Adrenal gland (tissue), 12 donors: ENCODE measurements around the gene ICAM1. TPM values are rescaled to one million over a fixed set of nuclear protein-coding genes. Genes with fewer than 3 reads are reported as not detected.

Source experiments
- DNase-seq, 7 donors: peaks; one replicate each; pipeline ENCODE4 v3.0.0-alpha.2; 2019 to 2020
- H3K27ac ChIP-seq, 5 donors: fragments of 200-600 bp; sonication (generic) in 4 of 5; 1 replicate in 3 of 5; 2 replicates in 2 of 5; pipeline versions ENCODE4 v1.5.1 to v1.8.0; 2016 to 2020; ENCODE audit warnings: mild to moderate bottlenecking in 1 of 5
- H3K27me3 ChIP-seq: fragments of 200-600 bp; 2 replicates; pipeline ENCODE4 v1.8.0; 2021
- H3K36me3 ChIP-seq, 2 donors: fragments of 200-600 bp; replicated peaks in 1 of 2; 1 replicate in 1 of 2; 2 replicates in 1 of 2; pipeline versions ENCODE4 v1.5.1 to v1.8.0; 2018 to 2022
- H3K4me1 ChIP-seq, 2 donors: fragments of 200-600 bp; replicated peaks in 1 of 2; 1 replicate in 1 of 2; 2 replicates in 1 of 2; pipeline versions ENCODE4 v1.5.1 to v1.8.0; 2018 to 2021
- H3K4me3 ChIP-seq, 4 donors: fragments of 200-600 bp; sonication (generic) in 3 of 4; one replicate each; pipeline ENCODE4 v1.5.1; 2016 to 2018
- H3K9me3 ChIP-seq, 3 donors: fragments of 200-600 bp; sonication (generic) in 1 of 3; replicated peaks in 1 of 3; 1 replicate in 2 of 3; 2 replicates in 1 of 3; pipeline versions ENCODE4 v1.5.1 to v1.8.0; 2016 to 2021
- POLR2A ChIP-seq, 2 donors: fragments of 450-650 bp; IDR thresholded peaks; one replicate each; pipeline ENCODE4 v1.6.1; 2017; ENCODE audit warnings: antibody characterized with exemption in 2 of 2, mild to moderate bottlenecking in 2 of 2, moderate library complexity in 1 of 2
- WGBS, 4 donors: extraction: QIAGEN DNeasy Blood & Tissue Kit in 2 of 4; methylation state at CpG; one replicate each; pipeline versions ENCODE4 v1.1.5 to v1.1.7; 2013 to 2017; 5-methylcytosine and 5-hydroxymethylcytosine counted together
- intact Hi-C, 2 donors: fragments of 100-400 bp; cut with DNase I; formaldehyde crosslinking; loops; one replicate each; pipeline versions ENCODE4 v1.14.1 to v1.15.0; 2022 to 2023
- polyA plus RNA-seq, 3 donors: library from polyadenylated mRNA; stranded (reverse); fragments of 200-250 nt in 2 of 3; fragments of 350-450 nt in 1 of 3; fragmentation: Illumina TruSeq in 1 of 3; extraction: RNeasy Lipid Tissue Mini Kit (QIAGEN cat#74804) in 1 of 3; gene quantifications; one replicate each; pipeline ENCODE4 v1.2.3, GENCODE V29; 2013 to 2014
- total RNA-seq, 9 donors: library from RNA; depleted of rRNA in 4 of 9; stranded (reverse); fragments of >200 nt in 4 of 9; fragments of 120-200 nt in 1 of 9; fragmentation: NEBNext Ultra II Directional in 1 of 9; extraction: Animal tissue kit (Norgen Biotek cat#: 25700) in 1 of 9; gene quantifications; one replicate each; pipeline versions ENCODE4 v1.1.0 to v1.2.4, GENCODE V29; 2013 to 2023
- TF ChIP-seq, protein P1 (sequence below), 6 experiments: fragments of 450-650 bp in 4 of 6; fragments of 200-600 bp in 2 of 6; sonication (generic) in 1 of 6; IDR thresholded peaks; 1 replicate in 5 of 6; 2 replicates in 1 of 6; pipeline versions ENCODE4 v1.5.1 to v1.8.0; 2016 to 2021; ENCODE audit warnings: antibody characterized with exemption in 6 of 6, mild to moderate bottlenecking in 2 of 6, moderate library complexity in 1 of 6
- donor health status: healthy with polysubstance abuse.
- donor health status: Bipolar disorder and iron deficiency.
- donor health status: DM: yes; HTN: yes; CAD: no.
- donor health status: DM: no; HTN: no; CAD: no.
- donor health status: DM: no; HTN: no; CAD: no.
- donor health status: DM: yes; HTN: yes; CAD: no.

The ICAM1 gene
- total and polyA plus RNA-seq, 12 donors: 2.2 to 90.4 (median 27.4) TPM

DNA sequence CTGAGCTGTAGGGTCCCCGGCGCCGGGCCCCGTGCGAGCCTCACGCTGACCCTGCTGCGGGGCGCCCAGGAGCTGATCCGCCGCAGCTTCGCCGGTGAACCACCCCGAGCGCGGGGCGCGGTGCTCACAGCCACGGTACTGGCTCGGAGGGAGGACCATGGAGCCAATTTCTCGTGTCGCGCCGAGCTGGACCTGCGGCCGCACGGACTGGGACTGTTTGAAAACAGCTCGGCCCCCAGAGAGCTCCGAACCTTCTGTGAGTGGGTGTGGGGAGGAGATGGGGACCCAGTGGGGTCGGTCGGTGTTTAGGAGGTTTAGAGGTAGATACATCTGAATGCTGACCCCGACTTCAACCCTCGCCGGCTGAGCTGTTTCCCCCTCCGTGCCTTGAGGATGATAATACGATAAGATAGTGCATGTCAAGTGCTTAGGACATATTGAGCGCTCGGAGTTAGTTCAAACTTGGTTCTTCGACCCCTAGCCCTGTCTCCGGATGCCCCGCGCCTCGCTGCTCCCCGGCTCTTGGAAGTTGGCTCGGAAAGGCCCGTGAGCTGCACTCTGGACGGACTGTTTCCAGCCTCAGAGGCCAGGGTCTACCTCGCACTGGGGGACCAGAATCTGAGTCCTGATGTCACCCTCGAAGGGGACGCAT, 20.8 kb downstream of the ICAM1 start:
- Histone ChIP-seq H3K36me3 (no peaks in the 10 kb centered on the region), H3K4me3 (peak overlapping the region in 1 of 4 donors; percentile 39), H3K9me3 (no peaks in the 10 kb centered on the region), H3K27ac (no peak overlapping the region), H3K4me1 (peaks cover 31 to 65% of the 10 kb centered on the region in 2 donors), H3K27me3 (peaks cover 80% of the 10 kb centered on the region)
- intact Hi-C loops: no loop called here
- 2 to 4% (median 3%) methylated on average over 18 to 49 of the region's 49 CpGs for WGBS, 4 donors
- DNase-seq: no peak
- TF ChIP-seq, protein P1, sequence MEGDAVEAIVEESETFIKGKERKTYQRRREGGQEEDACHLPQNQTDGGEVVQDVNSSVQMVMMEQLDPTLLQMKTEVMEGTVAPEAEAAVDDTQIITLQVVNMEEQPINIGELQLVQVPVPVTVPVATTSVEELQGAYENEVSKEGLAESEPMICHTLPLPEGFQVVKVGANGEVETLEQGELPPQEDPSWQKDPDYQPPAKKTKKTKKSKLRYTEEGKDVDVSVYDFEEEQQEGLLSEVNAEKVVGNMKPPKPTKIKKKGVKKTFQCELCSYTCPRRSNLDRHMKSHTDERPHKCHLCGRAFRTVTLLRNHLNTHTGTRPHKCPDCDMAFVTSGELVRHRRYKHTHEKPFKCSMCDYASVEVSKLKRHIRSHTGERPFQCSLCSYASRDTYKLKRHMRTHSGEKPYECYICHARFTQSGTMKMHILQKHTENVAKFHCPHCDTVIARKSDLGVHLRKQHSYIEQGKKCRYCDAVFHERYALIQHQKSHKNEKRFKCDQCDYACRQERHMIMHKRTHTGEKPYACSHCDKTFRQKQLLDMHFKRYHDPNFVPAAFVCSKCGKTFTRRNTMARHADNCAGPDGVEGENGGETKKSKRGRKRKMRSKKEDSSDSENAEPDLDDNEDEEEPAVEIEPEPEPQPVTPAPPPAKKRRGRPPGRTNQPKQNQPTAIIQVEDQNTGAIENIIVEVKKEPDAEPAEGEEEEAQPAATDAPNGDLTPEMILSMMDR (IDR thresholded peaks at IDR 0.05): no peak
- no peak for TF ChIP-seq POLR2A (IDR thresholded peaks at IDR 0.05)

DNA sequence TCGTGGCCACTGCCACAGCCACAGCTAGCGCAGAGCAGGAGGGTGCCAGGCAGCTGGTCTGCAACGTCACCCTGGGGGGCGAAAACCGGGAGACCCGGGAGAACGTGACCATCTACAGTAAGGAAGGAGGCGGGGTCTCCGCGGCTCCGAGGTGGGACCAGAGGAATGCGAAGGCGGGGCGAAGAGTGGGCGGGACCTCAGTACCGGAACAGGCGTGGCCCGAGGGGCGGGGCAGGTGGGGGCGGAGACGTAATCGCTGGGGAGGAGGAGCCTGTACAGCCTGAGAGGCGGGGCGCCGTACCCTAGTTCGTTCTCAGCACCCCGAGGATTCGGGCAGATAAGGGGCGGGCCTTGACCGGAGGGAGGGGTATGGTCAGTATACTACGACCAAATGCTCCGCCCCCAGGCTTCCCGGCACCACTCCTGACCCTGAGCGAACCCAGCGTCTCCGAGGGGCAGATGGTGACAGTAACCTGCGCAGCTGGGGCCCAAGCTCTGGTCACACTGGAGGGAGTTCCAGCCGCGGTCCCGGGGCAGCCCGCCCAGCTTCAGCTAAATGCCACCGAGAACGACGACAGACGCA, 21.4 kb downstream of the ICAM1 start:
- 0 to 2% (median 1%) methylated on average over 25 to 45 of the region's 45 CpGs for WGBS, 4 donors
- Histone ChIP-seq H3K9me3 (no peaks in the 10 kb centered on the region), H3K27me3 (peaks cover 83% of the 10 kb centered on the region), H3K4me1 (peaks cover 25 to 59% of the 10 kb centered on the region in 2 donors), H3K4me3 (peak overlapping the region in 1 of 4 donors; percentile 39), H3K27ac (no peak overlapping the region), H3K36me3 (no peaks in the 10 kb centered on the region)
- DNase-seq: peak; percentile 56 to 82 (median 73)
- TF ChIP-seq, protein P1 (IDR thresholded peaks at IDR 0.05): no peak
- TF ChIP-seq POLR2A (IDR thresholded peaks at IDR 0.05): no peak
- intact Hi-C loops: no loop called here

DNA sequence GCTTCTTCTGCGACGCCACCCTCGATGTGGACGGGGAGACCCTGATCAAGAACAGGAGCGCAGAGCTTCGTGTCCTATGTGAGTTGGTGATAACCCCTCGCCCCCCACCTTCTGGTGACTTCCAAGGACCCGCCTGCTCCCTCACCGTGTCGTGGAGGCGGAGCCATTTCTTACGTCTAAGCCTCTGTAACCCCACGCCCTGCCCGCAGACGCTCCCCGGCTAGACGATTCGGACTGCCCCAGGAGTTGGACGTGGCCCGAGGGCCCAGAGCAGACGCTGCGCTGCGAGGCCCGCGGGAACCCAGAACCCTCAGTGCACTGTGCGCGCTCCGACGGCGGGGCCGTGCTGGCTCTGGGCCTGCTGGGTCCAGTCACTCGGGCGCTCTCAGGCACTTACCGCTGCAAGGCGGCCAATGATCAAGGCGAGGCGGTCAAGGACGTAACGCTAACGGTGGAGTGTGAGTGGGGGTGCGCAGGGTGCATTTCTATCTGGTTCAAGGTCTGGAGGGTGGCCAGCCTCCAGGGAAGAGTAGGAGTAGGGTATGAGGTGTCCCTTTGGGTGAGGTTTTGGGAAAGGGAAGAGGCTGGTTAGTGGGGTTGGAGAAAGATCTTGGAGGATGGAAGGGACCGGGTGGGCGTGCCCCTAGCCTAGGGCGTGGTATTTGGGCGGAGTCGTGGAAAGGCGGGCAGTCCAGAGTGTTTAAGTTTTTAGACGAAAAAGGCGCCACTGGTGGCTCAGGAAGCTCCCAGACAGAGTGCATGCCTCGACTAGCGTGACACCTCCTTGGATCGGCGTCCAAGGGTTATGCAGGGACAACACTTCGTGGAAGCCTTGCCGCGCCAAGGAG, 22.1 kb downstream of the ICAM1 start:
- no peak for DNase-seq
- no peak for TF ChIP-seq POLR2A (IDR thresholded peaks at IDR 0.05)
- TF ChIP-seq, protein P1 (IDR thresholded peaks at IDR 0.05): no peak
- WGBS, 4 donors: 11 to 23% (median 18%) methylated on average over 37 to 56 of the region's 56 CpGs
- Histone ChIP-seq H3K4me3 (peak overlapping the region in 1 of 4 donors; percentile 39), H3K9me3 (no peaks in the 10 kb centered on the region), H3K4me1 (peaks cover 24 to 55% of the 10 kb centered on the region in 2 donors), H3K27ac (no peak overlapping the region), H3K36me3 (no peaks in the 10 kb centered on the region), H3K27me3 (peaks cover 77% of the 10 kb centered on the region)
- intact Hi-C loops: no loop called here
